ENCODE measurements around the gene CCNK. TPM values are rescaled to one million over a fixed set of nuclear protein-coding genes. Genes with fewer than 3 reads are reported as not detected.

Gene CCNK
- total RNA-seq, 1 donor from 2014 or later = 66.2 TPM

DNA sequence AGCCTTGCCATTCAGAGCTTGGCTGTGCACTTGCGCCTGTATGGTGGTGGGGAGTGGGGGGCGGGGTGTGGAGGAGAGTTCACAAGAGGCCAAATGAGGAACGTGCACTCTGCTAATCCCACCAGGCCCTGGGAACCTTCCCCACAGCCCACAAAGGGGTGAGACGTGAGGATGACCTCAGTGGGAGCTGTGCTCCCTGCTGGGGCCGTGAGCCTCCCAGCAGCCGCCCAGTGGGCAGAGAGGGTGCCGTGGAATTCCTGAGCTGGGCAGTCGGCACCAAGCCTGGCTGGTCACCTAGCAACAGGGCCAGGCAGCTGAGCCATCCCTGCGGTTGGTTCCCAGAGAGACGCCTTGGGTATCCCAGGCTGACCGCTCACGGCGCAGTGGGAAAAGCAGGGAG lies 53.7 kb downstream of the CCNK start:
- no peaks in the 10 kb centered on the region for H3K36me3 Mint-ChIP-seq
- no peak for DNase-seq (ENCODE audit: extremely low spot score, unreplicated experiment)
- H3K4me1 Mint-ChIP-seq (ENCODE audit: unreplicated experiment) = peaks cover 27% of the 10 kb centered on the region
- no peak overlapping the region for H3K27ac Mint-ChIP-seq
- H3K9me3 Mint-ChIP-seq = no peaks in the 10 kb centered on the region
- no peak overlapping the region for H3K4me3 Mint-ChIP-seq
- H3K27me3 Mint-ChIP-seq = no peaks in the 10 kb centered on the region
- TF ChIP-seq, protein P1, sequence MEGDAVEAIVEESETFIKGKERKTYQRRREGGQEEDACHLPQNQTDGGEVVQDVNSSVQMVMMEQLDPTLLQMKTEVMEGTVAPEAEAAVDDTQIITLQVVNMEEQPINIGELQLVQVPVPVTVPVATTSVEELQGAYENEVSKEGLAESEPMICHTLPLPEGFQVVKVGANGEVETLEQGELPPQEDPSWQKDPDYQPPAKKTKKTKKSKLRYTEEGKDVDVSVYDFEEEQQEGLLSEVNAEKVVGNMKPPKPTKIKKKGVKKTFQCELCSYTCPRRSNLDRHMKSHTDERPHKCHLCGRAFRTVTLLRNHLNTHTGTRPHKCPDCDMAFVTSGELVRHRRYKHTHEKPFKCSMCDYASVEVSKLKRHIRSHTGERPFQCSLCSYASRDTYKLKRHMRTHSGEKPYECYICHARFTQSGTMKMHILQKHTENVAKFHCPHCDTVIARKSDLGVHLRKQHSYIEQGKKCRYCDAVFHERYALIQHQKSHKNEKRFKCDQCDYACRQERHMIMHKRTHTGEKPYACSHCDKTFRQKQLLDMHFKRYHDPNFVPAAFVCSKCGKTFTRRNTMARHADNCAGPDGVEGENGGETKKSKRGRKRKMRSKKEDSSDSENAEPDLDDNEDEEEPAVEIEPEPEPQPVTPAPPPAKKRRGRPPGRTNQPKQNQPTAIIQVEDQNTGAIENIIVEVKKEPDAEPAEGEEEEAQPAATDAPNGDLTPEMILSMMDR (conservative IDR thresholded peaks at IDR 0.05) = no peak

DNA sequence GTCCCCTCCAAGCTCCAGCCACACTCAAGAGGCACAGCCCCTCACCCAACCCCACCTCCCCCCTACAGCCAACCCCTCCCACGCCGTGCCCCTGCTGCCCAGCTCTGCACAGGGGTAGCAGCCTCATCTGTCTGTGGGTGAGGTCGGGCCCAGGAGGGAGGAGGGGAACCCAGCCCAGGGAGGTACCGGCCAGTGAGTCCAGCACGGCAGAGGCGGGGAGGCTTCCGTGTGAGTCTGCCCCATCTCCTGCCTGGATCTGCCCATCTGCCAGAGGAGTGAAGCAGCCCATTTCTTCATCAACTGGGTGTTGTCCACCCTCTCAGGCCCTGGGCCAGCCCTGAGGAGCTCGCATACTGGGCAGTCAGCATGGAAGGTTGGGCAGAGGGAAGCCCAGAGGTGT lies 54.2 kb downstream of the CCNK start:
- TF ChIP-seq, protein P1 (conservative IDR thresholded peaks at IDR 0.05) = no peak
- DNase-seq (ENCODE audit: extremely low spot score, unreplicated experiment) = no peak
- H3K4me1 Mint-ChIP-seq (ENCODE audit: unreplicated experiment) = peaks cover 23% of the 10 kb centered on the region
- H3K27me3 Mint-ChIP-seq = no peaks in the 10 kb centered on the region
- no peak overlapping the region for H3K4me3 Mint-ChIP-seq
- H3K27ac Mint-ChIP-seq = no peak overlapping the region
- no peaks in the 10 kb centered on the region for H3K9me3 Mint-ChIP-seq
- H3K36me3 Mint-ChIP-seq = no peaks in the 10 kb centered on the region

DNA sequence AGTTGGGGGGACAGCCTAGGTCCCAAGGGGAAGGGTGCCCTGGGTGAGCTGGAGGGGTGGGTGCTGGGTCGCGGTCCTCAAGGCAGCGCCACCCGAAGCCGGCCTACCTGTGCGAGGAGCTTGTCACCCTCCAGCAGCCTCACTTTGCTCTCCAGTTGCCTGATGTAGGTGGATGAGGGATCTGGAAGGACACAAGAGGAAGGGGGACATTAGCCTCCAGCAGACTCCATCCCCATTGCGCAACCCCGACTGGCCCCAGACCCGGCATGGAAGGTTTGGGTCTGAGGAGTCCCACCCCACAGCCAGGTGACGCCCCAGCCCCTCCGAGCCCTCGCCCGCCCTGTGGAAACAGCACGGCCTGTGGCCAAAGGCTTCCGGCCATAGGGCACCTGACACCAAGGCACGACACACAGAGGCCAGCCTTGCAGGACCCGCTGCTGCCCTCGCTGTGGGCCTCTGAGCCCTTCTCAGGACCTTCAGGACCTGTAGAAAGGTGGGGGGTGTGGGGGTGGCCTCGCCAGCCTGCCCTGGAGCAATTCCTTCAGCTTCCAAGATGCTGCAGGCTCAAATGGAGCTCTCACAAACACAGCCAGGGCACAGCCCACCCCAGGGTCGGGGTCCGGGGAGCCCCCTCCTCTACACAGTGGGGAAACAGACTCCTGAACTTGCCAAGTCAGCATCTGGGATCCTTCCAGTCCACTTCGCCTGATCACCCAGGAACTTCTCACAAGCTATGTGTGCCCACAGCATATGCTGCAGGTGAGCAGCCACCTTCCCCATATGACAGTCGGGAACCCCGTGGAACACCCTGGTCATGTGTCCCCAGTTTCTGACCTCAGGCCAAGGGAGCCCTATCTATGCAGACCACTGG lies 54.9 kb downstream of the CCNK start:
- no peak overlapping the region for H3K4me3 Mint-ChIP-seq
- no peaks in the 10 kb centered on the region for H3K27me3 Mint-ChIP-seq
- H3K9me3 Mint-ChIP-seq = no peaks in the 10 kb centered on the region
- H3K36me3 Mint-ChIP-seq = no peaks in the 10 kb centered on the region
- H3K4me1 Mint-ChIP-seq (ENCODE audit: unreplicated experiment) = peaks cover 19% of the 10 kb centered on the region
- H3K27ac Mint-ChIP-seq = peak overlapping the region; percentile 16
- TF ChIP-seq, protein P1 (conservative IDR thresholded peaks at IDR 0.05) = no peak
- DNase-seq (ENCODE audit: extremely low spot score, unreplicated experiment) = no peak

DNA sequence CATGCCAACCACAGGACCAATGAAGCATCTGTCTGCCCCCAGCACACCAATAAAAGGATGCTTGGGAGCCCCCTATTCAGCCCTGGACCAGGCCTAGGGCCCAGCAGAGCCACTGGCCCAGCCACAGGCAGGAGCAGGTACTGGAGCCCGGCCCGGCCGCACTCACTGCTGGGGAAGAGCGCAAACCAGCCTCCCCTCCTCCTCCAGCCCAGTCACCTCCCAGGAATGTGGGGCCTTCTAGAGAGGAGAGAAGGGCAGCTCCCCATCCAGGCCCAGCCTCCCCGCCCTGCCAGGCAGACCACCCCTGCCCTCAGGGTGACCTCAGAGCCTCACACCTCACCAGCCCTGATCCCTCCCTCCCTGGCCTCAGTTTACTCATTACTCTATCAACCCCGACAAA lies 56.2 kb downstream of the CCNK start:
- H3K4me3 Mint-ChIP-seq = no peak overlapping the region
- H3K27ac Mint-ChIP-seq = peak overlapping the region; percentile 36
- no peaks in the 10 kb centered on the region for H3K27me3 Mint-ChIP-seq
- no peaks in the 10 kb centered on the region for H3K36me3 Mint-ChIP-seq
- TF ChIP-seq, protein P1 (conservative IDR thresholded peaks at IDR 0.05) = no peak
- no peak for DNase-seq (ENCODE audit: extremely low spot score, unreplicated experiment)
- peaks cover 26% of the 10 kb centered on the region for H3K4me1 Mint-ChIP-seq (ENCODE audit: unreplicated experiment)
- H3K9me3 Mint-ChIP-seq = no peaks in the 10 kb centered on the region

DNA sequence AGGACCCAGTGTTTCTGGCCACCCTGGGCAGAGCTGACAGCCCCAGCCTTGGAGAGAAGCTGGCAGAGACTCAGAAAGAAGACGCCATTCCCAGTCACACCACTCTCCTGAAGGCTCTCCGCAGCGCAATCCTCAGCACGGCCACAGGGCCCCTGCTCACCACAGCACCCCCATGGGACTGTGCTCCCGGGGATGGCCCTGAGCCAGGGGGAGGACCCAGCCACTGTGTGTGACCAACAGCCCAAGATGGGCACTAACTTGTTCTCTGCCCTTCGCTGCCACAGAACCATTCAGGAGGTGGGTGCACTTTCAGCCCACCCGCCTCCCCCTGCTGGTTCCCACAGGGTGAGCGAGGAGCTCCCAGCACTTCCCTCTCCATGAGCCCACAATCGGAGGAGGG lies 57.1 kb downstream of the CCNK start:
- no peak for DNase-seq (ENCODE audit: extremely low spot score, unreplicated experiment)
- H3K27ac Mint-ChIP-seq = no peak overlapping the region
- peaks cover 30% of the 10 kb centered on the region for H3K4me1 Mint-ChIP-seq (ENCODE audit: unreplicated experiment)
- TF ChIP-seq, protein P1 (conservative IDR thresholded peaks at IDR 0.05) = peak; percentile 51
- no peaks in the 10 kb centered on the region for H3K27me3 Mint-ChIP-seq
- H3K9me3 Mint-ChIP-seq = no peaks in the 10 kb centered on the region
- H3K36me3 Mint-ChIP-seq = no peaks in the 10 kb centered on the region
- no peak overlapping the region for H3K4me3 Mint-ChIP-seq

Data from type B pancreatic cell (in vitro differentiated cells).